CD14-positive monocyte (primary cell): ENCODE results near the gene RHOD. TPM values are rescaled to one million over a fixed set of nuclear protein-coding genes. Genes with fewer than 3 reads are reported as not detected.

Experiments
- DNase-seq, 3 donors: peaks; one replicate each; pipeline ENCODE4 v3.0.0-alpha.2; 2011 to 2022
- H2AFZ ChIP-seq: 2 replicates; pipeline ENCODE4 v1.6.0; 2012; ENCODE audit warnings: mild to moderate bottlenecking, low read depth, low read length, inconsistent platforms; ENCODE audit not compliant: insufficient read depth, poor library complexity, severe bottlenecking
- H3K27ac ChIP-seq, 2 donors: 1 replicate in 1 of 2; 2 replicates in 1 of 2; pipeline ENCODE4 v1.5.1; 2012 to 2013; ENCODE audit warnings: low read length in 2 of 2, control low read depth in 1 of 2, inconsistent platforms in 1 of 2, low read depth in 1 of 2, mild to moderate bottlenecking in 1 of 2
- H3K27me3 ChIP-seq, 2 donors: one replicate each; pipeline versions ENCODE4 v1.6.0 to v1.6.1; 2011 to 2013; ENCODE audit warnings: low read length in 2 of 2; ENCODE audit not compliant: control insufficient read depth in 2 of 2, insufficient read depth in 2 of 2
- H3K36me3 ChIP-seq, 2 donors: replicated peaks in 1 of 2; 1 replicate in 1 of 2; 2 replicates in 1 of 2; pipeline versions ENCODE4 v1.5.1 to v1.6.1; 2012 to 2013; ENCODE audit warnings: low read length in 2 of 2, control low read depth in 1 of 2, inconsistent platforms in 1 of 2, mild to moderate bottlenecking in 1 of 2; ENCODE audit not compliant: insufficient read depth in 2 of 2, control insufficient read depth in 1 of 2
- H3K4me1 ChIP-seq, 2 donors: 1 replicate in 1 of 2; 2 replicates in 1 of 2; pipeline versions ENCODE4 v1.5.1 to v1.6.1; 2012 to 2013; ENCODE audit warnings: low read length in 2 of 2, control low read depth in 1 of 2, inconsistent platforms in 1 of 2, mild to moderate bottlenecking in 1 of 2, moderate library complexity in 1 of 2; ENCODE audit not compliant: insufficient read depth in 2 of 2, control insufficient read depth in 1 of 2
- H3K4me2 ChIP-seq: replicated peaks from 2 replicates; pipeline ENCODE3; 2012; ENCODE audit warnings: low read length, moderate library complexity, mild to moderate bottlenecking; ENCODE audit not compliant: poor library complexity, severe bottlenecking; ENCODE audit errors: extremely low read depth
- H3K4me3 ChIP-seq, 3 experiments: fragments of 200-600 bp in 1 of 3; sonication (generic) in 1 of 3; replicated peaks in 1 of 3; 1 replicate in 2 of 3; 2 replicates in 1 of 3; pipeline ENCODE4 v1.5.1; 2011 to 2013; ENCODE audit warnings: low read length in 3 of 3, mild to moderate bottlenecking in 3 of 3, control low read depth in 2 of 3, low read depth in 2 of 3, inconsistent platforms in 1 of 3, moderate library complexity in 1 of 3
- H3K79me2 ChIP-seq: 2 replicates; pipeline ENCODE4 v1.6.0; 2012; ENCODE audit warnings: mild to moderate bottlenecking, control low read depth, inconsistent platforms, low read length, moderate library complexity; ENCODE audit not compliant: insufficient read depth
- H3K9ac ChIP-seq: 2 replicates; pipeline ENCODE4 v1.6.0; 2017; ENCODE audit warnings: low read length, mild to moderate bottlenecking; ENCODE audit not compliant: insufficient read depth, poor library complexity, severe bottlenecking
- H3K9me3 ChIP-seq, 2 donors: replicated peaks in 1 of 2; 1 replicate in 1 of 2; 2 replicates in 1 of 2; pipeline versions ENCODE4 v1.5.1 to v1.6.1; 2012 to 2013; ENCODE audit warnings: low read length in 2 of 2, control low read depth in 1 of 2; ENCODE audit not compliant: control insufficient read depth in 1 of 2, insufficient read depth in 1 of 2
- H4K20me1 ChIP-seq: 2 replicates; pipeline ENCODE4 v1.6.0; 2012; ENCODE audit warnings: mild to moderate bottlenecking, low read length, control low read depth, moderate library complexity; ENCODE audit not compliant: insufficient read depth
- H3K27ac Mint-ChIP-seq, 7 donors: one replicate each; pipeline ENCODE4 v1.8.0; 2020; ENCODE audit warnings: mild to moderate bottlenecking in 7 of 7, mixed read lengths in 7 of 7, moderate library complexity in 6 of 7, inconsistent platforms in 2 of 7
- H3K27me3 Mint-ChIP-seq, 3 donors: one replicate each; pipeline ENCODE4 v1.8.0; 2021 to 2022; ENCODE audit warnings: low read depth in 3 of 3, mild to moderate bottlenecking in 3 of 3, mixed read lengths in 3 of 3, moderate library complexity in 3 of 3, inconsistent platforms in 1 of 3
- H3K36me3 Mint-ChIP-seq, 2 donors: one replicate each; pipeline ENCODE4 v1.8.0; 2020; ENCODE audit warnings: mixed read lengths in 2 of 2, inconsistent platforms in 1 of 2, mild to moderate bottlenecking in 1 of 2
- H3K4me1 Mint-ChIP-seq: one replicate; pipeline ENCODE4 v1.8.0; 2020; ENCODE audit warnings: mild to moderate bottlenecking, mixed read lengths
- H3K4me3 Mint-ChIP-seq, 2 donors: one replicate each; pipeline ENCODE4 v1.8.0; 2020; ENCODE audit warnings: mild to moderate bottlenecking in 2 of 2, mixed read lengths in 2 of 2, moderate library complexity in 1 of 2
- H3K9me3 Mint-ChIP-seq, 7 donors: one replicate each; pipeline ENCODE4 v1.8.0; 2020 to 2022; ENCODE audit warnings: mixed read lengths in 7 of 7, mild to moderate bottlenecking in 6 of 7, moderate library complexity in 6 of 7, inconsistent platforms in 2 of 7
- CTCF ChIP-seq: fragments of 200-600 bp; IDR thresholded peaks from one replicate; pipeline ENCODE4 v1.8.0; 2022; ENCODE audit warnings: antibody characterized with exemption, mild to moderate bottlenecking
- WGBS: methylation state at CpG from one replicate; pipeline ENCODE4 v1.1.5; 2013; ENCODE audit warnings: missing lambda C conversion rate; ENCODE audit not compliant: insufficient coverage; 5-methylcytosine and 5-hydroxymethylcytosine counted together
- intact Hi-C, 2 donors: fragments of 100-400 bp; cut with micrococcal nuclease; formaldehyde crosslinking; loops; one replicate each; pipeline versions ENCODE4 v1.15.0 to v1.15.1; 2023
- polyA plus RNA-seq, 3 donors: library from polyadenylated mRNA; depleted of rRNA in 1 of 3; unstranded in 2 of 3; stranded (reverse) in 1 of 3; fragments of 300-500 nt in 2 of 3; fragments of >200 nt in 1 of 3; fragmentation: Illumina TruSeq in 2 of 3; gene quantifications; 1 replicate in 2 of 3; 2 replicates in 1 of 3; pipeline ENCODE4 v1.2.3, GENCODE V29; 2012 to 2021

RHOD gene
- polyA plus RNA-seq, 3 donors = not detected

- intact Hi-C loops = no loop called here
- H3K9ac ChIP-seq = no peak overlapping the region
- Mint-ChIP-seq H3K27me3 (peaks cover 11 to 17% (median 16%) of the 10 kb centered on the region in 3 donors), H3K4me3 (no peak overlapping the region), H3K27ac (no peak overlapping the region), H3K4me1 (no peaks in the 10 kb centered on the region), H3K36me3 (no peaks in the 10 kb centered on the region), H3K9me3 (peaks cover 0 to 3% (median 0%) of the 10 kb centered on the region in 7 donors)
- WGBS = 80% methylated on average over 1 of the region's 3 CpGs
- no peaks in the 10 kb centered on the region for H3K79me2 ChIP-seq
- H3K4me2 ChIP-seq = no peak overlapping the region
- no peaks in the 10 kb centered on the region for H3K36me3 ChIP-seq
- H3K4me3 ChIP-seq = no peak overlapping the region
- H3K9me3 ChIP-seq = no peaks in the 10 kb centered on the region
- H3K27ac ChIP-seq = no peak overlapping the region
- no peaks in the 10 kb centered on the region for H3K27me3 ChIP-seq
- TF ChIP-seq CTCF = no peak
- DNase-seq = no peak
- H4K20me1 ChIP-seq = no peaks in the 10 kb centered on the region
- H3K4me1 ChIP-seq = no peaks in the 10 kb centered on the region
- no peak overlapping the region for H2AFZ ChIP-seq
These were observed 15.0 kb upstream of the RHOD start for GRCh38 chr11:67041602-67042001.

- peaks cover 10 to 14% (median 11%) of the 10 kb centered on the region in 3 donors for H3K27me3 Mint-ChIP-seq
- intact Hi-C loops = no loop called here
These were observed 12.9 kb upstream of the RHOD start for GRCh38 chr11:67043572-67044349.

More at GRCh38 chr11:67043572-67044349, 12.9 kb upstream of the RHOD start:
- H3K4me3 ChIP-seq = no peak overlapping the region
- H3K4me1 Mint-ChIP-seq = no peaks in the 10 kb centered on the region
- no peak overlapping the region for H3K4me2 ChIP-seq
- peaks cover 0 to 3% (median 0%) of the 10 kb centered on the region in 7 donors for H3K9me3 Mint-ChIP-seq
- WGBS = 96% methylated on average over 15 of the region's 18 CpGs
- H3K27me3 ChIP-seq = no peaks in the 10 kb centered on the region
- no peak overlapping the region for H3K9ac ChIP-seq
- TF ChIP-seq CTCF = no peak
- no peak overlapping the region for H3K27ac Mint-ChIP-seq
- H3K27ac ChIP-seq = no peak overlapping the region
- H3K36me3 ChIP-seq = no peaks in the 10 kb centered on the region
- no peaks in the 10 kb centered on the region for H3K79me2 ChIP-seq
- H3K4me3 Mint-ChIP-seq = no peak overlapping the region
- no peaks in the 10 kb centered on the region for H3K4me1 ChIP-seq
- no peaks in the 10 kb centered on the region for H3K9me3 ChIP-seq
- DNase-seq = no peak
- no peaks in the 10 kb centered on the region for H3K36me3 Mint-ChIP-seq
- no peaks in the 10 kb centered on the region for H4K20me1 ChIP-seq
- H2AFZ ChIP-seq = no peak overlapping the region
